Measurements from ENCODE around the gene IL12A.
A peak's percentile ranks its signal among the peaks of the same experiment; 100 is the strongest.

IL12A gene

DNA sequence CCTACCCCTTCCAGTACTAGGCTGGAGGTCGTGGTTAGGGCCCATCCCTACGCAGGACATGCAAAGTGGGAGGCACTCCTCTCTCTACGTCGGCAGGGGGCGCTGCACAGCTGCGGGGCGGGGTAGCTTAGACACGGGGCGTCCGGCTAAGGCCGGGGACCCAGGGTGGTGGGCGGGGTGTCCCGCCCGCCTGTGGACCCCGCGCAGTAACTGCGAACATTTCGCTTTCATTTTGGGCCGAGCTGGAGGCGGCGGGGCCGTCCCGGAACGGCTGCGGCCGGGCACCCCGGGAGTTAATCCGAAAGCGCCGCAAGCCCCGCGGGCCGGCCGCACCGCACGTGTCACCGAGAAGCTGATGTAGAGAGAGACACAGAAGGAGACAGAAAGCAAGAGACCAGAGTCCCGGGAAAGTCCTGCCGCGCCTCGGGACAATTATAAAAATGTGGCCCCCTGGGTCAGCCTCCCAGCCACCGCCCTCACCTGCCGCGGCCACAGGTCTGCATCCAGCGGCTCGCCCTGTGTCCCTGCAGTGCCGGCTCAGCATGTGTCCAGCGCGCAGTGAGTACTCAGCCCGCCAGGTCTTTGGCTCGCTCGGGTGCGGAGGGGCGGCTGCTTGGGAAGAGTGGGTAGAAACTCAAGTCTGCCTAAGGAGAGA, at the start of gene IL12A:
Gene IL12A, plus strand, starts transcription at position 219 of the 655 bp plus-strand sequence.
- DNase-seq (ENCODE audit: low read depth in 2 of 2) = peak; percentile 43 to 49

DNA sequence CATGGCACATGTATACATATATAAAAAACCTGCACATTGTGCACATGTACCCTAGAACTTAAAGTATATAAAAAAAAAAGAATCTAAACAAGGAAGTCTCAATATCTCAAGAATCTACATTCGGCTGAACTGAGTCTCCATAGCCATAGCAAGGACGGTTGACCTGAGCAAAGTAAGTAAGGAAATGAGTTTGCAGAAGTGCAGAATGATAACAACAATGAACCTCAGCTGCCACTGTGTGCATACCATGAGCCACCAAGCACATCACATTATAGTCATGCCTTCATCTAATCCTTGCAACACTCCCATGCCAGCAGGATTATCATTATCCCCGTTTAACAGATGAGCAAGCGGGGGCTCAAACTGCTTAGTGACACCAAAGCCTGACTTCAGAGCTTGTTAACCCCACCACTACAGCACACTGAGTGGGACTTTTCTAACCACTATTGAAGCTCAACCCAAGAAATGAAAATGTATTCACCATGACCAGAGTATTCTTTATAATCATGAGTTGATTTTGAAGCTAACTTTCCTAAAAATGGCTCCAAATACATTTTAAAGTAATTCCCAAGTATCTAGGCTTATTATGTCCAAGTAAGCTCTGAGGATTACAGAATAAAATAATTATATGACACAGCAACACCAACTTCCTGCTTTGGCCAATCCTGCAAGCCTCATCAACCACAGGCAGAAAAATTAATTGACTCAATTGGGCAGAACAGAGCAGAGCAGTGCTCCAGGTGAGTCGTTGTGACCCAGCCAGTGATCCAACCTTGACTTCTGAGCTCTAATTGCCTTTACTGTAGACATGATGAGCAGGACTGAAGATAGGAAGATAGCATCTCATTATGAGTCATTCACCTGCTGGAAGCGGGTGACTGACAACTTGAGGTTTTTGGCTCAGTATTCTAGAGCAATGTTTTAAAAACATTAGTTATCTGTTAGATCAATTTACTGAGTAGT, 47.3 kb upstream of the IL12A start:
- DNase-seq (ENCODE audit: low read depth in 2 of 2) = no peak

DNA sequence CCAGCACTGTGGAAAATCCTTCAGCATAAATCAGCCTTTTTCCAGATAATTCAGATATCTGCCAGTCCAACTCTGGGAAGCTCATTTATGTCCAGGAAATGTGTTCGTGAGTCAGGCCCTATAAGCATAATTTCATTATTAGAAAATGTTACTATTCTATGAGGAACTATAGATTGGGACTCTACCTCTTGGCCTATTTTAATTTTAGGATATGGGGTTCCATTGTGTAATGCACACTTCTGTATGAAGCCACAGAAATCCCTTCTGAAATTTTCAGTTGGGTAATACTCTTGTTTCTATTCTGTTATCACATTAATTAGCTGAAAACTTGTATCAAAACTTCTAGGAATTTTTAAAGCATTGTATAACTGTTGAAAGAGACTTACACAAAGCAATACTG, 43.9 kb upstream of the IL12A start:
- no peak for DNase-seq (ENCODE audit: low read depth in 2 of 2)

DNA sequence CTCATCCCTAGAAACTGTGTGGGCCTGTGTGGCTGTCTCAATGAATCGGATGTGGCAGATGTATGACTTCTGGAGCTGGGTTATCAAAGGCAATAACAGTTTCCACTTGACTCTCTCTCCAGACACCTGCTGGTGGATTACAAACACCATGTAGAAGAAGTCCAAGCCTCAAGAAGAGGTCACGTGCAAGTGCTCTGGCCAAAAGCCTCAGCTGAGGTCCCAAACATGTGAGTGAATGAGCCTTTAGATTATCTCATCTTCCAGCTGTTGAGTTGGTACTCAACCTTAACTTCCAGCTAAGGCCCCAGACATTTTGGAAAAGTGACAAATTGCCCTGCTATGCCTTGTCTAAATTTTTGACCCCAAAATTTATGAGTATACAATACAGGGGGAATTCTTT, 42.7 kb upstream of the IL12A start:
- no peak for DNase-seq (ENCODE audit: low read depth in 2 of 2)

DNA sequence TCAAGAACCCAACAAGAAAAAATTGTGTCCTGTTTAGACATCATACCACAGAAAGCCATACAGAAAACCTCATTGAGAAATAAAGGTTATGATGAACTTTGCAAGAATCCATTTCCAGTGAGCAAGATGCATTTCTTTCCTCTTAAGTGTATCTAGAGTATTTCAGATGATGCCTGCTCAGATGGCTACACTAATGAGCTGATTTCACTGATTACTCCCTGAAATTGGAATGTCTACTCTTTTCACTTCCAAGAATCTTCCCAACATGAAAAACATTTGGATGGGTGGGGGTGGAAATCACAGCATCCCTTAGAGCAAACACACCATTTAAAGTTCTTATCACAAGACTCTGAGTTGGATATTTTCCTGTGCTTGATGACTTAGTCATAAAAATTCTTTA, 41.4 kb upstream of the IL12A start:
- peak; percentile 88 to 89 for DNase-seq (ENCODE audit: low read depth in 2 of 2)

DNA sequence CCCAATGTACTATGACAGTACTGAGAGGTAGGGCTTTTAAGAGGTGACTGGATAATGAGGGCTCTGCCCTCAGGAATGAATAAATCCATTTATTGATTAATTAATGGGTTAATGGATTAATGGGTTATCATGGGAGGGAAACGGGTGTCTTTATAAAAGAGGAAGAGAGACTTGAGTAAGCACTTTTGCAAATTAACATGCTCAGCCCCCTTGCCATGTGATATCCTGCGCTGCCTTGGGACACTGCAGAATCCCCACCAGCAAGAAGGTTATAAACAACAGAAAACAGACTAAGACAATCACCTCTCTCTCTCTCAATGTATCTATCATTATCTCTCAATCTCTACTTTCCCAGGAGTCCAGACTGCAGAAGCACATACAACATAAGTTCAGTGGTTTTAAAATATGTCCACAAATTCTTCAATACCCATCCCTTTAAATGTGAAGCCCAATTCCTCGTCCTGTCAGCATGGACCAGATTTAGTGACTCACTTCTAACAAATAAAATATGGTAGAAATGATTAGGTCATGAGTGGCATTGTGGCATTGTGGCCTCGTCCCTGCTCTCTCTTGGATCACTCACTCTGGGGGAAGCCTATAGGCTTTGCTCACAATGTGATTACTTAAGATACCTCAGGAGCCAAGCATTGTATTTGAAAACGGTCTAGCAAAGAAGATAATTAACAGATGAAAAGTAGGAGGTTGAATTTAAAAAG, 40.0 kb upstream of the IL12A start:
- peak; percentile 26 to 45 for DNase-seq (ENCODE audit: low read depth in 2 of 2)

DNA sequence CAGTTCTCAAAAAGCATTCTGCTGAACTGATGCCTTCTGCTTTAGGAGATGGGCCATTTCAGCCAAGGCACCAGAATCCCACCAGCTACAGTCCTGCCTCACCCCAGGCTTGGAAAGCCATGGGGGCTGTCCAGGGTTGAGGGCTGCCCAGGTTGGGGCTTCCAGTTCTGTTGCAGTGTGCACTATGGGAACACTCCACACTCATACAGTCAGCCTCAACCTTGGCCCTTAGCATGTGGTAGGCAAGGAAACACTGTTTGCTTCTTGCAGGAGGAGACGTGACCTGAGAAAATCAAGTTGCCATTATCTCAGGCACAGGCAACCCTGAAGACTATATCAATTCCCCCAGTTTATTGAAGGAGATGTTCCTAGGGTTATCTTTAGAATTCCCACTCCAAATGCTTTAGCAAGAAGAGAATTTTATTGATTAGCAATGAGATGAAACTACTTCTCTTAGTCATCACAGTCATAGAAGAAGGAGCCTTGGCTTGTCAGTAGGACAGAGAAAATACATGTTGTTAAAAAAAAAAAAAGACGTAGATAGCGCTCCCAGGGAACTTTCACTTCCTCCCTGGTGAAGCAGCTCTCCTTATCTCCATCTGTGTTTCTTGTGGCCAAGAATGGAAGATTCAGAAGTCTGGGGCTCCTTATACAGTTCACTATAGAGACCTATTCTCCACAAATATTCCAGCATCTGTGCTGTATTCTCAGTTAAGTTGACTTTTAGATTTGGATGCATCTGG, 38.3 kb upstream of the IL12A start:
- no peak for DNase-seq (ENCODE audit: low read depth in 2 of 2)

DNA sequence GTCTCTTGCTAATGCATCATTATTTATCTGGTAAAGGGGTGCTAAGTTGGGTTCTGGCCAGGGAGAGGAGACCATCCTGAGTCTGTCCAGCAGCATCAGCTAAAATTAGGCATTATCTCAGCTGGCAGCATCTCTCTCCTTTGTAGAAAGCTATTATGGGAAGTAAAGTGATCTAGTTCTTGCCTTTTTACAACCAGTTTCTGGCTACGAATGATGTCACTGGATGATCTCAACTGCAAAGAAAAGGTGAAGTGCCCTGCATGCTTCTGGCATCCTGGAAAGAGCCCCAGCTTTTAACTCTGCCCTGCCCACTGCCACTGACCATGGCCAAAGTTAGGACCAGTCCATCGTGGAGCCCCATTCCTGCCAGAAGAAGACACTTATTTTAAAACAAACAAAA, 37.1 kb upstream of the IL12A start:
- no peak for DNase-seq (ENCODE audit: low read depth in 2 of 2)

DNA sequence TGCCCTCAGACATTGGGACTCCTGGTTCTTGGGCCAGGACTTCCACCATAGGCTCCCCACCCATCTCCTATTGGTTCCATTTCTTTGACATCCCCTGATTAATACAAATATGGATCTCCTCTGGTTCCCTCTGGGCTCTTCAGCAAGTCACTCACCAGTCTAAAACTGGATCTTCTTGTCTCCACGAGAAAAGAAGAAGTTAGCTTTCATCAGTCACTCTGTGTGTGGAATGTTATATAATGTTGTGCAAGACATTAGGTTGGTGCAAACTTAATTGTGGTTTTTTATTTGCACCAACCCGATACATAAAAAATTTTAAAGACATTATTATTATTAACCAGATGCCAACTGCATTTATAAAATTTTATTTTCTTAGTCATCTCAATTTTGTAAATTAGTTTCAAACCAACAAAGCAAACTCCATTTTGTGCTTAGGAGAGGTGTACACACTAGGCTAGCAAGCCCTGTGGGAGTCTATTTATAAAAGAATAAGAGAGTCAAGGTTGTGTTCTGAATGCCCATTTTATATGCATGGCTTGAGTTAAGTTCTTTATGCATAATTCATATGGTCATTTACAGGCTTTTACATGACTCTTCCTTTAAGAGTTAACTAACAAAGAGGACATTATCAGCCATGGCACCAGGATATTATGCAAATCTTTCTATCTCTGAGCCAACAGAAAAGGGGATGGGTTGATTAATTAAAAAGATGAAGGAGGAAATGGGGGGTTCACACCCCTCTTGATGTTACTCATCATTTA, 35.1 kb upstream of the IL12A start:
- no peak for DNase-seq (ENCODE audit: low read depth in 2 of 2)

DNA sequence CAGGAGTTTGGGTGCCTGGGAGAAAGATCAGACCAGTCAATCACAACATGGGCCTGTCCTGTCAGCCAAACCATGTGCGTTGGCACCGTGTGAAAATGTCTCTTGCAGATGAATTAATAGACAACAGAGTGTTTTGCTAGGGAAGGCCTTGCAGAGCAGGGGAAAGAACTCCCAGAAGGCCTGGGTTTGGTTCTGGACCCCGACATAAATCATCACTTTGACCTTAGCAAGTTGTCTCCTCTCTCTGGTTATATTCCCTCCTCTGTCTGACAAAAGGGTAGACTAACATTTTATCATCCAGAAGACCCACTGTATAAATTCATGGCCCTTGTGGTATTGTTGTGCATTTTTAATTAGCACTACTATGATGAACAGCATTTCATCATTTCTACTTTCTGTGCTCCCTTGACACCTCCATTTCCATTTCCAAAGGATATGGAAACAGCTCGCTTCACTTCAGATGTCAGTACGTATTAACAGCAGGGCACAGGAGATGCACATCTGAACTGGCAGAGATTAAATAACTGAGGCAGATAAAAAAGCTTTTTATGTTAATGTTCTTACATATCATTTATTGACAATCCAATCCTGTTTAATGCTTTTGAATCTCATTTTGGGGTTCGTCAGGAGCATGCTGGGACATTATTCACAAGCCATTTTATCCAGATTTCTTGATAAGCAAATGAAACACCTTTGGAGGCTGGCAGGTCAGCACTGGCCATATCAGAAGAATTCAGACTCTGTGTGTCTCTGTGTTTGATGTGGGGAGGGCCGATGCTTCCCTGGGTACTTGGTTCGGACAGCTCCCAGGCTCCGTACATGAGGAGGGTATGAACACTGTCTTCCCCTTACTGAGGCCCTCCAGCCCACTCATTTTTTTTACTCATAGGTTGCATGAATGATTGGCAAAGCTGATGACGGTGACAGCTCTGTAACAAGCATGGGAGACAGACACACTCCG, 28.2 kb upstream of the IL12A start:
- no peak for DNase-seq (ENCODE audit: low read depth in 2 of 2)

DNA sequence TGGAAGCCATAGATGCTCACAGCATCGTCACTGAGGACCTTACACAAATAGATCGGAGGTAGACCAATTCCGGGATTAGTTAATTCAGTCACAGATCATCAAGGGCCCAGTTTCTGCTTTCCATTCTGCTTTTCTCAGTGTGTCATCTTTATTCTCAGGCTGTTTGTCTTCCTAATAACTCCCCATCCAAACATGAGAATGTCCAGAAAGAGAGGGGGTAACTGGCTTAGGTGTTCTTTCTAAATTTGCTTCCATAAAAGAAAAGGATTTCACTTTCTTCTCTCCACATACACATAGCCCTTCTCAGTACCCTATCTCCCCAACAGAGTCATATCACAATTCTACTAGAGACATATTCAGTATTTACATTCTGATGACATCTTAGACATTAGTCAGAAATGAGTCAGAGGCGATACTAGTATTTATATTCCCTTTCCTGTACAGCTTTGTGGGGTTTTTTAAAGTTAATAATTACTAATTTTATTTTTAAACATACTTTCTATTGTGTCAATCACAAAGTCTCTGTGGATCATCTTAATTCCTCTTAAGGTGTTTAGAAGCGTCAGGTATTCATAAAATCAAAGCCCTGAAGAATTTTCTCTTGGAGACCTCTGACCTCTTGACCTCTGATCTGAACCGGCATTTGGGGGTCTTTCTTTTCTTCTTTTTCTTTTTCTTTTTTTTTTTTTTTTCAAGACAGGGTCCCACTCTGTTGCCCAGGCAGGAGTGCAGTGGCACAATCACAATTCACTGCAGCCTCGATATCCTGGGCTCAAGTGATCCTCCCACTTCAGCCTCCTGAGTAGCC, 24.3 kb upstream of the IL12A start:
- peak; percentile 64 to 70 for DNase-seq (ENCODE audit: low read depth in 2 of 2)

DNA sequence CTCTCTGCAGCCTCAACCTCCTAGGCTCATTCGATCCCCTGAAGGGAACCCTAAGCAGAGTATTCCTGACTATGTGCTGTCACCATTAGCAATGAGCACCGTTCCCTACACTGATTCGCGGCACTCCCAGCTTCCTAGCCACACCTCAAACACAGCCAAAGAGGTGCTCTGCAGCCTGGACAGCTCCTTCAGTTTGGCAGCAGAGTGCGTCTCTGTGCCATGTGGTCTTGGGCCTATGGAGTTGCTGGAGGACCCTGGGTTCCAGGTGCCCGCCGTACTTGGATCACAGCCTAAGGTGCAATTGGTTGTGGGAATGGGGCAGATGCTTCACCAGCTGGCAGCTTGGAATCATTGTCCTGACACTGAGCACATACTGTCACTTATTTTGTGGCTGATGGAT, 17.3 kb upstream of the IL12A start:
- DNase-seq (ENCODE audit: low read depth in 2 of 2) = no peak

DNA sequence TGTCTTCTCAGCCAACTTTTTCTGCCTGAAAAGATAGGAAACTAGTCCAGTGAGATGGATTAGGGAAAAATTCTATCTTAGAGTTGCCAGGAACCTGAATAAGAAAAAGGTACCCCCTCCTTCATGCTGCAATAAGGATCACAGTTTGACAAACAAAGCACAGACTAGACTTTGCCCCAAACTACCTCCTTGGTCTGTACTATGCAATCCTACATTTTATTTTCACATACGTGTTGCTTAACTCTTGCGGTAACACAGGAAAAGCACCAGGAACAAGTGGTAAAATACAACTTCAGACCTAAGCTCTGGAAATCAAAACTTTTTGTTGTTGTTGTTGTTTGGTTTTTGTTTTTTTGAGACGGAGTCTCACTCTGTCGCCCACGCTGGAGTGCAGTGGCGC, 11.3 kb upstream of the IL12A start:
- no peak for DNase-seq (ENCODE audit: low read depth in 2 of 2)

DNA sequence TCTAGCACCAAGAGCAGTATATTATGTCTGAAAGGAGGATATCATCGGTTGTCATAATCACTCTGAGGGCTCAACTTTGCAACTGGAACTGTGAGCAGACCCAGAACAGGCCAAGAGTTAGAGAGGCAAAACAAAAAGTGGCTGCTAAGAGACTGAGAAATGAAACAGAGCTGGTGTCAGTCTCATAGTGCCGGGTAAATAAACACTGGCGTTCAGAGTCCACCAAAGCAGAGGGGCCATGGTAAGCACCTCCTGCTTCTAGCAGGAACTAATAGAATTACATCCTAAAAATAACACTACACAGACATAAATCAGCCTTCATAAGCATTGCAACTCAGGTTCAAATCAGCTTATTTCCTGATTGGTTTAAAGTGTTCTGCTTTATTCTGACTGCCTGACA, 10.3 kb upstream of the IL12A start:
- DNase-seq (ENCODE audit: low read depth in 2 of 2) = no peak

DNA sequence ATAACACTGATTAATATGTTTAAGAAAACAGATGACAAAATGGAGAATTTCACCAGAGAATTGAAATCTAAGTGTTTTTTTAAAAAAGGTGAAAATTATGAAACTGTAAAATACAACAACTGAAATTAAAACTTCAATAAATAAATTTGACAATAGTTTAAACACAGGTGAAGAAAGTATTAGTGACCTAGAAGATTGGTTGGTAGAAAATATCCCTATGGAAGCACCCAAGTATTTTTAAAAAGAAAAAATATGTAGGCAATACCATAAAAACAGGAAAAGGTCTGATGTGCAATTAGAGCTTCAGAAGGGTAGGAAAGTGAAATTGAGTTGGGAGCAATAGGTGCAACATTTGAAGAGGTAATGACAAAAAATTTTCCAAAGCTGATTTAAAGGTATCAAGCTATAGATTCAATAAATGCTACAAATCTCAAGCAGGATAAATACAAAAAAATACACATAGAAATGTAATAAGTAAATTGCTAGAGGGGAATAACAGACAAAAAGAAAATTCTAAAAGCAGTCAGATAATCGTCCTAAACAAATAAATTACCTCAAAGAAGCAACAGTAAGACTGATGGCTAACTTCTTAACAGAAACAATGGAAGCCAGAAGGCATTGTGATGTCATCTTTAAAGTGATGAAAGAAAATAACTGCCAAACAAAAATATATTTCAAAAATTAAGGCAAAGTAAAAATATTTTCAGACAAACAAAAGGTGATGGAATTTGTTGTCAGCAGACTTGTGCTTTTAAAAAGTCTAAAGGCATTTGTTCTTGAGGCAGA, 9.5 kb upstream of the IL12A start:
- DNase-seq (ENCODE audit: low read depth in 2 of 2) = no peak

DNA sequence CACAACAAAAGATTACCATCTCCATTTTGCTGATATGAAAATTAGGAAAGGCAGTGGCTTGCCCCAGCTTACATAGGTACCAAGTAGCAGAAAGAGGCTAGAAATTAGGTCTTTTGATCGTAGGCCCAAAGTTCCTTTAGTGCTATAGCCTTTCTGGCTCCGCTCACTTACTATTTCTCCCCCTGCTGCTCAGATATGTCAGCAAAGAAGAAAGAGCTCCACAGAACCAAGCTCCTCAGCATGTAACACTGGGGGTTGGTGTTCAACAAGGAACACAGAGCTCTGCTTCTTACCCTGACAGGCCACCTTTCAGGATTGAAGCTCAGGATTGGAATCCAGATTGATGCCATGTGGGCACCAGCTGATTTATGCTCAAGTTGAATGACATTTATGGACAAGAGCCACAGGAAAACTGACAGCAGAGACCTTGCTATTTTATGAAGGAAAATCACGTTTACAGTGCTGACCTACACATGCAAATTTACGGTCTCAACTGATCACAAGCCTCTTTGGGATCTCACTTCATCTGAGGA, 6.1 kb upstream of the IL12A start:
- no peak for DNase-seq (ENCODE audit: low read depth in 2 of 2)

DNA sequence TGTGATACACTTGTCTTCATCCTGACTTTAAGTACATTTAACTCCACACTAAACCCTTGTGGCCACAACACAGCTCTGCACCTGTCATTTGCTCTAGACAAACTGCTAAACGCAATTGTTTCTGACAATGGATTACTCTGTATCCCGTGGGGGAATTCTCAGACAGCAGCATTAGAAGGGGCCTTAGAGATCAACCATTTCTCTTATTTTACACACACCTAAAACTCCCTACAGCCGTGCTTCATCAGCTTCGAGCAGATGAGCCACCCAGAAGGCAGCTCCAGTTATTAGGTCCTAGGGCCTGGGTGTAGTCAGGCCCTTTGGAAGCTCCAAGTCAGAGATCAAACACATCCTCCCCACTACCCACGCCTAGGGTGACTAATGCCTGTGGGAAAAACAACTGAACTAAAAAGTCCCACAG, 1.3 kb upstream of the IL12A start:
- no peak for DNase-seq (ENCODE audit: low read depth in 2 of 2)

Measured in fibroblast of skin of left quadriceps (primary cell).